Stimulated activated CD4-positive, alpha-beta T cell treated with anti-CD3 and anti-CD28 coated beads, Interleukin-4, amount 100 ng/mL, for 24 hours (primary cell): Measurements from ENCODE around the gene BAG5.
A peak's percentile ranks its signal among the peaks of the same experiment; 100 is the strongest.

Experiments used
- DNase-seq: peaks from one replicate; pipeline ENCODE4 v3.0.0-alpha.2; 2020

BAG5 gene

GRCh38 chr14:103563226-103563620 is 766 bp upstream of the BAG5 start:
- DNase-seq, result no peak

- no peak for DNase-seq
Measured at GRCh38 chr14:103562179-103562428, 353 bp downstream of the BAG5 start.

- peak; percentile 54 for DNase-seq
Measured at GRCh38 chr14:103561381-103562178, 877 bp downstream of the BAG5 start.

GRCh38 chr14:103560691-103561090 is 1.8 kb downstream of the BAG5 start:
- DNase-seq, result no peak

GRCh38 chr14:103559766-103560165 is 2.7 kb downstream of the BAG5 start:
- DNase-seq, result no peak

GRCh38 chr14:103558071-103558882 is 4.2 kb downstream of the BAG5 start:
- no peak for DNase-seq

- no peak for DNase-seq
Measured at GRCh38 chr14:103556946-103557758, 5.3 kb downstream of the BAG5 start.

GRCh38 chr14:103555559-103556337 is 6.7 kb downstream of the BAG5 start:
- DNase-seq, result no peak

GRCh38 chr14:103552846-103553210 is 9.6 kb downstream of the BAG5 start:
- DNase-seq, result no peak

- DNase-seq, result no peak
Measured at GRCh38 chr14:103552011-103552845, 10.2 kb downstream of the BAG5 start.

- DNase-seq, result no peak
Measured at GRCh38 chr14:103551338-103551762, 11.1 kb downstream of the BAG5 start.

GRCh38 chr14:103550451-103551337 is 11.8 kb downstream of the BAG5 start:
- DNase-seq, result no peak

- no peak for DNase-seq
Measured at GRCh38 chr14:103549361-103550311, 12.8 kb downstream of the BAG5 start.

- no peak for DNase-seq
Measured at GRCh38 chr14:103548463-103549351, 13.8 kb downstream of the BAG5 start.

GRCh38 chr14:103547941-103548462 is 14.5 kb downstream of the BAG5 start:
- DNase-seq, result no peak

GRCh38 chr14:103547455-103547940 is 15.0 kb downstream of the BAG5 start:
- DNase-seq, result no peak

GRCh38 chr14:103546652-103547454 is 15.6 kb downstream of the BAG5 start:
- DNase-seq, result peak; percentile 79
